K562 (cell line): ENCODE measurements around the gene LHPP.

ENCODE experiments used
- HDAC2 ChIP-seq: fragments of 450-650 bp; IDR thresholded peaks from 2 replicates; pipeline ENCODE4 v1.6.1; 2016; ENCODE audit warnings: mild to moderate bottlenecking
- POLR2AphosphoS2 ChIP-seq: IDR thresholded peaks from 2 replicates; pipeline ENCODE4 v1.6.1; 2012; ENCODE audit warnings: low read length, improper control_type of control experiment
- ZNF707 ChIP-seq: fragments of 250-450 bp; sonication (Bioruptor Pico); conservative IDR thresholded peaks from 2 replicates; pipeline ENCODE4 v1.8.0; 2022; ENCODE audit warnings: inconsistent platforms, mild to moderate bottlenecking, moderate library complexity

GRCh38 chr10:124659380-124659779 lies 197.8 kb downstream of the LHPP start:
- TF ChIP-seq ZNF707 (no peak), HDAC2 (no peak), POLR2AphosphoS2 (no peak)
